H1 (cell line): ENCODE results near the gene CENPVL1. TPM values are rescaled to one million over a fixed set of nuclear protein-coding genes. Genes with fewer than 3 reads are reported as not detected.

Source experiments
- polyA plus RNA-seq, 7 experiments: library from polyadenylated mRNA; depleted of rRNA in 3 of 7; stranded (reverse) in 5 of 7; unstranded in 2 of 7; fragments of >200 nt in 5 of 7; fragments of 200-250 nt in 2 of 7; gene quantifications; 1 replicate in 5 of 7; 2 replicates in 1 of 7; 4 replicates in 1 of 7; pipeline versions ENCODE4 v1.2.1 to v1.2.3, GENCODE V29; 2011 to 2013; ENCODE audit warnings: missing spikeins in 2 of 7, mixed read lengths in 2 of 7
- total RNA-seq: library from RNA; stranded (reverse); fragmentation: NEBNext Ultra II Directional; extraction: Animal tissue kit (Norgen Biotek cat#: 25700); gene quantifications from 2 replicates; pipeline ENCODE4 v1.2.1, GENCODE V29; 2021

CENPVL1 gene
- total and polyA plus RNA-seq, 2 of the 8 experiments (the other 6 are each of a cell fraction or from before 2014, with no cell fraction given): 3.2 to 8.0 TPM

Other genes starting within 250 kb of the CENPVL1 start
- gene NUDT11, start 213.9 kb upstream of the CENPVL1 start, total RNA-seq: 37.6 and 39.3 TPM in 2 replicates
- 20.5 and 31.3 TPM in 2 replicates for gene NUDT11, start 213.9 kb upstream of the CENPVL1 start, polyA plus RNA-seq (2011; rRNA removed)
- 5.0 and 5.2 TPM in 2 replicates for gene CENPVL3, start 91.6 kb upstream of the CENPVL1 start, total RNA-seq
- 11.3 and 15.6 TPM in 2 replicates for gene CENPVL3, start 91.6 kb upstream of the CENPVL1 start, polyA plus RNA-seq (2011; rRNA removed)
- 2.9 and 3.2 TPM in 2 replicates for gene CENPVL2, start 27.7 kb upstream of the CENPVL1 start, total RNA-seq
- 7.3 and 8.0 TPM in 2 replicates for gene CENPVL2, start 27.7 kb upstream of the CENPVL1 start, polyA plus RNA-seq (2011; rRNA removed)
- 27.7 and 28.2 TPM in 2 replicates for gene GSPT2, start 32.9 kb downstream of the CENPVL1 start, total RNA-seq
- 9.6 and 10.8 TPM in 2 replicates for gene GSPT2, start 32.9 kb downstream of the CENPVL1 start, polyA plus RNA-seq (2011; rRNA removed)
- gene MAGED1, start 183.1 kb downstream of the CENPVL1 start, total RNA-seq: 91.1 TPM in 2 replicates
- gene MAGED1, start 183.1 kb downstream of the CENPVL1 start, polyA plus RNA-seq (2011; rRNA removed): 91.0 and 106 TPM in 2 replicates